Stimulated activated CD8-positive, alpha-beta memory T cell treated with anti-CD3 and anti-CD28 coated beads, Interleukin-15, amount 100 ng/mL, for 1 hour (primary cell): ENCODE data around the gene MRPL22.
"Not testable (repeated sequence)": the region's sequence is repeated elsewhere in the genome, so short reads cannot be mapped to it uniquely, and the experiment has no call there.

Experiments used
- DNase-seq: peaks from one replicate; pipeline ENCODE4 v3.0.0-alpha.2; 2020; ENCODE audit warnings: low read depth

The MRPL22 gene

GRCh38 chr5:154995679-154996078 is 54.8 kb downstream of the MRPL22 start:
- no peak for DNase-seq

DNA sequence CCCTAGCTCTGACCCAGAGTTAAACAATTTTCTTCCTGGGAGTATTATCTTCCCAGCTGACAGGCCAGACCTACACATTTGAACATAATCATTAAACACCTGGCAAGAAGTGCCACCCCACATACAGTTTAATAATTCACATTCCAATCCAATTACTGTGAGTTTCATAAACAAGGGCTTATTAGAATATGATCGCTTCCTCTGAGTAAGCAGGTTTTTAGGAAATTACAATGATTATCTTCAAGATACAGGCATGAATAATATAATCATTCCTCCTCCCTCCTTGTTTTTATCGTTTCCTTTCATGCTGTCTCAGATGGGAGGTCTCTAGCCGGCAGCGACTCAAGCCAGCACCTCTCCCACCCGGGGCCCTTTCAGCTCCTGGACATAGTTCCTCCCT is 56.9 kb downstream of the MRPL22 start:
- DNase-seq, result no peak

DNA sequence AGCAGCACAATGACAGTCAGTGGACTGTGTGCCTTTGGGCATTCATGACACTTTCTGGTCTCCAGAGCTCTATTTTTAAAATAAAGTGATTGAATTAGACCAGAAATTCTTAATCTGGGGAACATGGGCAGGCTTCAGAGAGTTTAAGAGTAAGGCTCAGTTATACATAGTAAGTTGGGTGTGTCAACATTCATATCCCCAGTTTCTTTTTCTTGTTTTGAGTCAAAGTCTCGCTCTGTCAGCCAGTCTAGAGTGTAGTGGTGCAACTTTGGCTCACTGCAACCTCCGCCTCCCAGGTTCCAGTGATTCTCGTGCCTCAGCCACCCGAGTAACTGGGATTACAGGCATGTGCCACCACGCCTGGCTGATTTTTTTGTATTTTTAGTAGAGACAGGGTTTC is 59.0 kb downstream of the MRPL22 start:
- DNase-seq, result no peak

- DNase-seq, result no peak
These were observed 60.6 kb downstream of the MRPL22 start for GRCh38 chr5:155001523-155001922.

GRCh38 chr5:155002722-155003121 is 61.8 kb downstream of the MRPL22 start:
- DNase-seq, result not testable (repeated sequence)

GRCh38 chr5:155004138-155004744 is 63.4 kb downstream of the MRPL22 start:
- no peak for DNase-seq

- not testable (repeated sequence) for DNase-seq
These were observed 65.4 kb downstream of the MRPL22 start for GRCh38 chr5:155006265-155006664.

DNA sequence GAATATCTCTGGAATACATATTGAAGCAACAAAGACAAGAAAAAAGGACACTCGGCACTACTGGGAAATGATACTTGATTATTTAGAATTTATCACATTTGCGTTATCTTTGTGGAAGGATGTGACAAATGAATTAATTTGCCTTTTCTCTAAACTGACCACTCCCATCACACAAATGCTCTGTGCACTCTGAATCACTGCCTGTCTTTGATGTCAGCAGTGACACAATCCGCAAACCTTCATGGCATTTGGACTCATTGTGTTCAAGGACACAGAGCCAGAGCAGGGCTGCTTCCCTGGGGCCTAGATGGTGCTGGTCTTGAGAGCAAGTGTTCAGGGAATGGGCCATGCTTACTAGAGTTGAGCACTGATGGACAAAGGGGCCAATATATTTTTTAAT is 67.8 kb downstream of the MRPL22 start:
- DNase-seq, result no peak

DNA sequence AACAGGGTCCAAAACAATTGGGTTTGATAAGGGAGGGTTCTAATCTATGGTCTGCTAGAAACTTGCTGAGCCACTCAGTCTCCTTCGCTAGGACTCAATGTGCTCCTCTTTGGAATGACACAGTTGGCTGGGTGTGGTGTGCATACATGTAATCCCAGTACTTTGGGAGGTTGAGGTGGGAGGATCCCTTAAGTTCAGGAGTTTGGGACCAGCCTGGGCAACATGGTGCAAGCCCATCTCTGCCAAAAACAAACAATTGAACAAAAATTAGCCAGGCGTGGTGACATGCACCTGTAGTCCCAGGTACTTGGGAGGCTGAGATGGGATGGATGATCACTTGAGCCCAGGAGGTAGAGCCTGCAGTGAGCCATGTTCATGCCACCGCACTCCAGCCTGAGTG is 70.0 kb downstream of the MRPL22 start:
- no peak for DNase-seq

DNA sequence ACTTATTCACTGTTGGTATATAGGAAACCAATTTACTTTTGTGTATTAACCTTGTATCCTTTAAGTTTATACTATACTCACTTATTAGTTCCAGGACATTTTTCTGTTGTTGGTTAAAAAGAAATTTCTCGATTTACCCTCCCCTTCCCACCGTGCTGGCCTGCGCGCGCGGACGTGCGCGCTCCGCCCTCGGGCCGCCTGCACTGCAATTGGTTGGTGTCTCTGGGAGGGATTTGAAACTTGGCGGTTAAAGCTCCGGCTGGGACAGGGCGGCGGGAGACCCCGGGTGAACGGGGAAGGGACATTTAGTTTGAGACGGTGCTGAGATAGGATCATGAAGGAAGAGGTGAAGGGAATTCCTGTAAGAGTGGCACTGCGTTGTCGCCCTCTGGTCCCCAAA is 72.7 kb downstream of the MRPL22 start, which contains the start of gene KIF4B:
Gene KIF4B, plus strand, starts transcription at position 230 of the 400 bp plus-strand sequence. Its CDS starts 105 bp downstream, at position 335.
- no peak for DNase-seq

DNA sequence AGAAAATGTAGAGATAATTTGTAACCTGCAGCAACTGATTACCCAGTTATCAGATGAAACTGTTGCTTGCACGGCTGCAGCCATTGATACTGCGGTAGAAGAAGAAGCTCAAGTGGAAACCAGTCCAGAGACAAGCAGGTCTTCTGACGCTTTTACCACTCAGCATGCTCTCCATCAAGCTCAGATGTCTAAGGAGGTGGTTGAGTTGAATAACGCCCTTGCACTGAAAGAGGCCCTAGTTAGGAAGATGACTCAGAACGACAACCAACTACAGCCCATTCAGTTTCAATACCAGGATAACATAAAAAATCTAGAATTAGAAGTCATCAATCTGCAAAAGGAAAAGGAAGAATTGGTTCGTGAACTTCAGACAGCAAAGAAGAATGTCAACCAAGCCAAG is 74.4 kb downstream of the MRPL22 start:
- DNase-seq, result no peak

- no peak for DNase-seq
These were observed 76.7 kb downstream of the MRPL22 start for GRCh38 chr5:155017610-155018009.
